ENCODE results near the gene MS4A10.
"Not testable (repeated sequence)": the region's sequence is repeated elsewhere in the genome, so short reads cannot be mapped to it uniquely, and the experiment has no call there.

The MS4A10 gene

GRCh38 chr11:60785136-60785535, at the start of gene MS4A10:
MS4A10 (plus strand) TSS chr11:60785333; CDS start chr11:60790336, 5,003 bp downstream.
- no peak for FAIRE-seq

GRCh38 chr11:60739114-60739513, 46.0 kb upstream of the MS4A10 start:
- FAIRE-seq, result no peak

DNA sequence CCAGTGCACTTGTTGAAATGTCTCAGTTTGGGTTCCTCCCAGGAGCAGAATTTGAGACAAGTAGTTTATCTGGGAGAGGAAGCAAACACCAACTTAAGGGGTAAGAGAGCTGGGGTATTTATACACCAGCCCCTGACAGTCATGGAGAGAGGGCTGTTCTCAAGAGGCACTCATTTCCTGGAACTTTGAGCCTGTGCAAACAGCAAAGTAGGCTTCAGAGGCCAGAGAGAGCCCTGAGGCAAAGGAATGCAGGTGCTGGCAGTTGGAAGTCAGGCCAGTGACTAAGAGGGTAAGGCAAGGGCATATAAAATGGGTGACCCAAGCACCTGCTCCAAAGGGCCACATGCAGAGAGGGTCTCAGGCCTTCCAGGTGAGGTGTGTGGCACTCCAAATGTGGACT, 44.6 kb upstream of the MS4A10 start:
- no peak for FAIRE-seq

- no peak for FAIRE-seq
Measured at GRCh38 chr11:60741421-60741820, 43.7 kb upstream of the MS4A10 start.

- no peak for FAIRE-seq
Measured at GRCh38 chr11:60743058-60743457, 42.1 kb upstream of the MS4A10 start.

DNA sequence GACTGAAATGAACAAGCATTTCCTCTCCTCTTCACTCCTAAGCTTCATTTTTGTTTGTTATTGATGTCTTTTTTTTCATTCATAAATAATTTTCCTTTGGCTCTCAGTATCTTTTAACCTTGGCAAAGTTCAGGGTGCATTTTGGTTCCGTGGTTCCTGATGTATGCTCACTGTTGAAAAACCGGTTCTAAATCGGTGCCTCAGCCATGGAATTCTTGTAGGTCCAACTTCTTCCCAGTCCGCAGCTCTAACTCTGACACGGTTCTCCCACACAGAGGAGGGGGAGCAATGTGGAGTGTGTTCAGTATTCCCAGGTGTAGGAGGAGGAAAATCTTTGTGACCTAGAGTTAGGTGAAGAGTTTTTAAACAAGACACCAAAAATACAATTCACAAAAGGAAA, 41.0 kb upstream of the MS4A10 start:
- no peak for FAIRE-seq

- no peak for FAIRE-seq
Measured at GRCh38 chr11:60747359-60747873, 37.7 kb upstream of the MS4A10 start.

GRCh38 chr11:60748225-60748624, 36.9 kb upstream of the MS4A10 start:
- no peak for FAIRE-seq

- FAIRE-seq, result no peak
Measured at GRCh38 chr11:60748821-60749220, 36.3 kb upstream of the MS4A10 start.

DNA sequence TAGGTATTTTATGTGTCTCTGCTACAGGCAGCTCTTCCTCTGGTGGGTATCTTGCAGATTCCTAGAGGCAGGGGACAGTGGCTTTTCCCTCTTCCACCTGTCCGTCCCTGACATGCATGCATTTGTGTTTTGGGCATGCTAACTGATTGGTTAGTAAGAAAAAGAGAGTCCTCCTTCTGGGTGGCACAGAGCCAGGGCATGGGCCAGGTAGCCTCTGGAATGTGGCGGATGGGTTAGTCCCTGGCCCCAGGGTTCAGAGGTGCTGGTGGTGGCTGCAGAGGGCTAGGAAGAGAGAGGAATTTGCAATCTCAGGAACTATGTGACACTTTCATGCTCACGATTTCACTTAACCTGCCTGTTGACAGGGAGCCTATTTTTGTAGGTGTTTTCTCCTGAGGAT, 34.2 kb upstream of the MS4A10 start:
- no peak for FAIRE-seq

DNA sequence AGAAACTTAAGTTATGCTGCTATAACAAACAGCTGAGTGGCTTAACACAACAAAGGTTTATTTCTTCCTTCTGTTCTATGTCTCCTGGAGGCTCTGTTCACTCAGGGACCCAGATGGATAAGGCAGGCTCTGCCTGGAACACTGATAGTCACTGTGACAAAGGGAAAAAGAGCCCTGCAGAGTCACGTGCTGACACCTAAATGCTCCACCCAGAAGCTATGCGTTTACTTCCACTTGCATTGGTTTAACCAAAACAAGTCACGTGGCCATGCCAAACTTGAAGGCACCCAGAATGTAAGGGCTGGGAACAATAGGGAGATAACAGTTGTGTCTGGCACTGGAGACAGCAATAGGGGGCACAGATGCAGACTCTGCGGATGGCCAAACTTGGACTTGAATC, 31.8 kb upstream of the MS4A10 start:
- FAIRE-seq, result no peak

DNA sequence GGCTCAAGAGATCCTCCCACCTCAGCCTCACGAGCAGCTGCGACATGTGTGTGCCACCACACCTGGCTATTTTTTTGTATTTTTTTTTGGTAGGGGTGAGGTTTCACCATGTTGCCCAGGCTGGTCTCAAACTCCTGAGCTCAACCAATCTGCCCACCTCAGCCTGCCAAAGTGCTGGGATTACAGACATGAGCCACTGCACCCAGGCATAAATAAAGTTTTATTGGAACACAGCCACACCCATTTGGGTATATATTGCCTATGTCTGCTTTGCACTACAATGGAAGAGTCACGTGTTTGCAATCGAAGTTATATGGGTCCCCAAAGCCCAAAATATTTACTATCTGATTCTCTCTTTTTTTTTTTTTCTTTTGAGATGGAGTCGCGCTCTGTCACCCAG, 30.2 kb upstream of the MS4A10 start:
- FAIRE-seq, result no peak

DNA sequence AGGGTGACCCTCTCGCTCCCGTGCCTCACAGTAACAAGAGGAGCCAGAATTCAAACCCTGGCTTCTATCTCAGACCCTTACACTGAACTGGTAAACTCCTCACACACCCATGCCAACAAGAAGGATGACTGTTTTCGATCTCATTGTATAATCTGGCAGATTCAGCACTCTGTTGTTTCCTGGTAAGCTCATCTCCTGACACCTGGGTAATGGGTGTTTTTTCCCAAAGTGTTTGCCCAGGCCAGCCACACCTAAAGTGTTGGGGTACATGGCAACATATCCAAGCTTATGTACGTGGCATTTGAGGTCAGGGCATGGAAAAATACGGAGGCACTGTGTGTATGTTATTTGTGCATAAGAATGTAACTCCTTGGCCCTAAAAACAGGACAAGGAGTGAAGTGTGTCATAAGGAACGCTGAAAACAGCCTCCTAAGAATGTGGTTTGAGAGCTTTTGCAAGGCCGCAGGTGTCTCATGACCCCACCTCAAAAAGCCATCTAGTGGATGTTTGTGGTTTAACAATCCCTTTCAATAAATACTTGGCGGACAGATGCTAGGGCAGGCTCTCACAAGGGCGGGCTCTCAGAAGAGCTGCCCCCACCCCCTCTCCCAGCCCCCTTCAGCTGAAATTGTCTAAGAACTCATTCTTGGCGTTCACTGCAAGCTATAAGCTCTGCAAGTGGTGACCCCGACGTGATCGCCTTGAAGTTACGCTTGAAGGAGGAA, 28.7 kb upstream of the MS4A10 start, which contains the start of gene MS4A15:
TSS of gene MS4A15 (plus strand) at position 561 of the 726 bp plus-strand sequence. CDS start 6,867 bp downstream, outside the sequence.
- FAIRE-seq, result no peak

GRCh38 chr11:60757231-60757800, 27.8 kb upstream of the MS4A10 start:
- no peak for FAIRE-seq

DNA sequence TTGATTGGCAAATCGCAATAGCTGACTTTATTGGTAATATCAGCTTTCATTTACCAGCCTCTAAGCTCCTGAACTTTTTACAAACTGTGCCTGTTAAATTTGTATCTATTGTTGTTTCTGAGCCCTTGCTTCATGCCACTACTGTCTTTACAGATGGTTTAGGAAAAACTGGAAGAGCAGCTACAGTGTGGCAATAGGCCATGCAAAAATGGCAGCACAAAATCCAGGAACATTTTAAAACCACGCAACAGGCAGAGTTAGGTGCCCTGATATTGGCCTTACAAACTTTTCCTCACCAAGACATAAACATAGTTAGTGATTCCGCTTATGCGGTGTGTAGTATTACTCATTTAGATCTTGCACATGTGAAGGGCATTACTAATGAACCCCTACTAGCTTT, 26.5 kb upstream of the MS4A10 start:
- FAIRE-seq, result not testable (repeated sequence)

DNA sequence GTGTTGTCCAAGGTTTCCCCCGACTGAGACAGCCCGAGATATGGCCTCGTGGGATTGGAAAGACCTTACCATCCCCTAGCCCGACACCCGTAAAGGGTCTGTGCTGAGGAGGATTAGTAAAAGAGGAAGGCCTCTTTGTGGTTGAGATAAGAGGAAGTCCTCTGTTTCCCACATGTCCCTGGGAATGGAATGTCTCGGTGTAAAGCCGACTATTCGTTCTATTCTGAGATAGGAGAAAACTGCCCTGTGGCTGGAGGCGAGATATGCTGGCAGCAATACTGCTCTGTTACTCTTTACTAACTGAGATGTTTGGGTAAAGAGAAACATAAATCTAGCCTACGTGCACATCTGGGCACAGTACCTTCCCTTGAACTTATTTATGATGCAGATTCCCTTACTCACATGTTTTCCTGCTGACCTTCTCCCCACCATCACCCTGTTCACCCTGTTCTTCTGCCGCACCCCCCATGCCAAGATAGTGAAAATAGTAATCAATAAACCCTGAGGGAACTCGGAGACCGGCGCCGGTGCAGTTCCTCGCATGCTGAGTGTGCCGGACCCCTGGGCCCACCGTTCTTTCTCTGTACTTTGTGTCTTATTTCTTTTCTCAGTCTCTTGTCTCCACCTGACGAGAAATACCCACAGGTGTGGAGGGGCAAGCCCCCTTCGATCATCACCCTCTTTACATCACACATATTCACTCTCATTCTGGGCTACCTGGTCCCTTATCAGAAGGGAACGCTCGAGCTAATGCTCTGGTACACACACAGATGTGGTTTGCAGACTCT, 25.5 kb upstream of the MS4A10 start:
- FAIRE-seq, result not testable (repeated sequence)

- FAIRE-seq, result no peak
Measured at GRCh38 chr11:60761436-60762190, 23.5 kb upstream of the MS4A10 start.

DNA sequence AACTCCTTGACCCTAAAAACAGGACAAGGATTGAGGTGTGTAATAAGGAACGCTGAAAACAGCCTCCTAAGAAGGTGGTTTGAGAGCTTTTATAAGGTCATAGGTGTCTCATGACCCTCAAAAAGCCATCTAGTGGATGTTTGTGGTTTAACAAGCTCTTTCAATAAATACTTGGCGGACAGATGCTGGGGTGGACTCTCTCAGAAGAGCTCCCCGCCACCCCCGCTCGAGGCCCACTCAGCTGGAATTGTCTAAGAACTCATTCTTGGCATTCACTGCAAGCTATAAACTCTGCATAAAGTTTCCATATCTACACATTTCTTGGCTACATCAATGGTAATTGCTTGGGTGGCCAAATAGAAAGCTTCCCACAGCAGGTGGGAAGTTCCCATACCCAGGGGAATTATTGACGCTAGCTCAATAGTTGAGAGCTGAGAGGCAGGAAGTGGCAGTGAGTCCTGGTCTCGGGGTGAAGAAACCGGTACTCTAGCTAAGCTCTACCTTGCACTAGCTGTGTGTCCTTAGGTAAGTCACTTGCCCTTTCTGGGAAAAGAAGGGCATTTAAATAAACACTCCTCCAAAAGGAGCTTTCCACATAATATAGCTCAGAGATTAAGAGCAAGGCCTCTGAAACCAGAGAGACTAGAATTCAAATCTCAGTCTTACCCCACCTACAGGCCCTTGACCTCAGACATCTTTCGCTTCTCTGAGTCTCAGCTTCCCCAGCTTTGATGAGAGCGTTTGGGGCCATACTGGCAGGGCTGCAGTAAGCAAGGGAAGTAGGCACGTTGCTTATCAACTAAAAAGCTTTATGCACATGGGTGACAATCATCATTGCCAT, 22.1 kb upstream of the MS4A10 start:
- FAIRE-seq, result no peak

DNA sequence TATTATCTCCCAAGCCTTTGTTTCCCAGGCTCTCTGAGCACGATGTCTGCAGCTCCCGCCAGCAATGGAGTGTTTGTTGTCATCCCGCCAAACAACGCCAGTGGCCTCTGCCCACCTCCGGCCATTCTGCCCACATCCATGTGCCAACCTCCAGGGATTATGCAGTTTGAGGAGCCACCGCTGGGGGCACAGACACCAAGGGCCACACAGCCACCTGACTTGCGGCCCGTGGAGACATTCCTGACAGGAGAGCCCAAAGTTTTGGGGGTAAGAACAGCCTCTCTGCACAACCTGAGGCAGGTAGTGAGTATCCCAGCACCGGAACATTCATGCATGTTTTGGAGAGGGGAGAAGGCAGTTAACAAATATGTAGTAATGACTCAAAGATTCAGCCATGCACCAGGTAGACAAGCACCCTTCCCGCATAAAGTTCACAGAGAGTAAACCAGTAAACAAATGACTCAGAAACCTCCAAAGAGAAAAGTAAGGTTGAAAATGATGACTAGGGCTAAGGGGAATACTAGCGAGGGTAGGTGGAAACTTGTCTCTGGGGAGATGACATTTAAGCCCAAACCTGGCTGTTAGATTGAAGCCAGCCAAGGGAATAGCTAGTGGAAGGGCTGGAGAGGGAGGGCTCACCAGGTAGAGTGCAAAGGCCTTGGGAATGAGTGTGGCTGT, 21.3 kb upstream of the MS4A10 start:
- no peak for FAIRE-seq

DNA sequence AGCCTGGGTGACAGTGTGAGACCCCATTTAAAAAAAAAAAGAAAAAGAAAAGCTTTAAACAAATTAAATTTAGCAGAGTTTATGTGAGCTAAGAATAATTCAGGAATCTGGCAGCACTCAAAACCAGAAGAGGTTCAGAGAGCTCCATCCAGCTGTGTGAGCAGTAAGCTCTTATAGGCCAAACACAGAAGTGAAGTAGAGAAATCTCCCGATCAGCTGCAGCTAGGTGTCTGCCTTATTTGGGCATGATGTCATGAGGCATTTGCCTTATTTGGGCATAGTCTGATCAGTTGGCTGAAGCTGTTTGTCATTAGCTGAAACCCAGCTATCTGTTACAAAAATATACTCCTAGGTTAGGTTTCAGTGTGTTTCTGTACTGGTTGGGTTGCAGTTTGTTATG, 20.3 kb upstream of the MS4A10 start:
- no peak for FAIRE-seq

DNA sequence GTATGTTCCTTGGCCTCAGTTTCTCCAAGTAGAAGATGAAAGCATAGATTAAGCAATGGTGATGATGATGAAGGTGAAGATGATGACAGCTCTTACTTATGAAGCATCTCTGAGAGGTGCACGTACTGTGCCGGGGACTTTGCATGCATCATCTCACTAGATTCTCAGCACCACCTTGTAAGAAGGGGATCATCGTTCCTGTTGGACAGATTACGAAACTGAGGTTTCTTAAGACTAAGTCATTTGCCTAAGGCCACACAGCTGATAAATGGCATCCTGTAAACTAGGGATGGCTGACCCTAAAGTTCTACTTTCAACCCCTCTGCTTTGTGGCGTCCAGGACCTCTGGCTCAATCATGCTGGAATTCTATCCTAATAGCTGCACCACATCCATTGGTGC, 19.8 kb upstream of the MS4A10 start:
- FAIRE-seq, result no peak
